ENCODE measurements around the gene IKZF1. TPM values are rescaled to one million over a fixed set of nuclear protein-coding genes. Genes with fewer than 3 reads are reported as not detected.

IKZF1 gene
- total RNA-seq, 6 donors from 2014 or later: 33.8 to 65.1 (median 49.8) TPM

GRCh38 chr7:50321487-50322067 is 17.1 kb downstream of the IKZF1 start:
- Histone ChIP-seq H3K27me3 (no peaks in the 10 kb centered on the region), H3K4me1 (peaks cover 0 to 10% (median 3%) of the 10 kb centered on the region in 4 donors), H3K36me3 (no peaks in the 10 kb centered on the region), H3K27ac (no peak overlapping the region), H3K4me3 (no peak overlapping the region), H3K9me3 (no peaks in the 10 kb centered on the region)
- no peak for ATAC-seq (ENCODE audit: low FRiP score in 2 of 2)
- TF ChIP-seq CTCF (IDR thresholded peaks at IDR 0.05) (no peak), POLR2A (IDR thresholded peaks at IDR 0.05) (no peak), EP300 (IDR thresholded peaks at IDR 0.05) (no peak), POLR2AphosphoS5 (IDR thresholded peaks at IDR 0.05) (no peak)
- DNase-seq: no peak
- 25 to 37% methylated on average over 6 of the region's 6 CpGs for WGBS, 2 donors

GRCh38 chr7:50324113-50324512 is 19.6 kb downstream of the IKZF1 start:
- ATAC-seq (ENCODE audit: low FRiP score in 2 of 2): no peak
- WGBS, 2 donors: 82% methylated on average over 3 of the region's 3 CpGs
- no peak for DNase-seq
- no peak for TF ChIP-seq EP300 (IDR thresholded peaks at IDR 0.05)
- TF ChIP-seq POLR2AphosphoS5 (IDR thresholded peaks at IDR 0.05): no peak
- TF ChIP-seq POLR2A (IDR thresholded peaks at IDR 0.05): no peak
- no peak for TF ChIP-seq CTCF (IDR thresholded peaks at IDR 0.05)
- Histone ChIP-seq H3K9me3 (no peaks in the 10 kb centered on the region), H3K4me3 (no peak overlapping the region), H3K36me3 (no peaks in the 10 kb centered on the region), H3K4me1 (peaks cover 0 to 9% (median 2%) of the 10 kb centered on the region in 4 donors), H3K27ac (no peak overlapping the region), H3K27me3 (no peaks in the 10 kb centered on the region)

- ATAC-seq (ENCODE audit: low FRiP score in 2 of 2) (no peak), DNase-seq (no peak)
- no peak overlapping the region for H3K4me3 ChIP-seq
- WGBS, 2 donors: 91 to 92% methylated on average over 10 of the region's 10 CpGs
- no peaks in the 10 kb centered on the region for H3K27me3 ChIP-seq
- TF ChIP-seq POLR2AphosphoS5 (IDR thresholded peaks at IDR 0.05): no peak
- TF ChIP-seq EP300 (IDR thresholded peaks at IDR 0.05): no peak
- no peak for TF ChIP-seq CTCF (IDR thresholded peaks at IDR 0.05)
- TF ChIP-seq POLR2A (IDR thresholded peaks at IDR 0.05): no peak
- H3K9me3 ChIP-seq: no peaks in the 10 kb centered on the region
- H3K4me1 ChIP-seq: peaks cover 0 to 26% (median 12%) of the 10 kb centered on the region in 4 donors
- no peaks in the 10 kb centered on the region for H3K36me3 ChIP-seq
- no peak overlapping the region for H3K27ac ChIP-seq
Observed at GRCh38 chr7:50327443-50327842, 22.9 kb downstream of the IKZF1 start.

GRCh38 chr7:50329775-50330174 is 25.3 kb downstream of the IKZF1 start:
- no peak overlapping the region for H3K4me3 ChIP-seq
- peaks cover 6 to 31% (median 23%) of the 10 kb centered on the region in 4 donors for H3K4me1 ChIP-seq
- H3K9me3 ChIP-seq: no peaks in the 10 kb centered on the region
- H3K27ac ChIP-seq: peak overlapping the region in 2 of 4 donors; percentile 36 to 41
- no peaks in the 10 kb centered on the region for H3K27me3 ChIP-seq
- H3K36me3 ChIP-seq: no peaks in the 10 kb centered on the region
- no peak for TF ChIP-seq EP300 (IDR thresholded peaks at IDR 0.05)
- no peak for TF ChIP-seq POLR2AphosphoS5 (IDR thresholded peaks at IDR 0.05)
- TF ChIP-seq CTCF (IDR thresholded peaks at IDR 0.05): no peak
- TF ChIP-seq POLR2A (IDR thresholded peaks at IDR 0.05): no peak
- WGBS, 2 donors: 76 to 83% methylated on average over 9 of the region's 9 CpGs
- ATAC-seq (ENCODE audit: low FRiP score in 2 of 2) (peak in 1 of 2 donors; percentile 55), DNase-seq (no peak)

- TF ChIP-seq CTCF (IDR thresholded peaks at IDR 0.05) (no peak), POLR2AphosphoS5 (IDR thresholded peaks at IDR 0.05) (no peak), EP300 (IDR thresholded peaks at IDR 0.05) (no peak), POLR2A (IDR thresholded peaks at IDR 0.05) (no peak)
- peak overlapping the region in 2 of 4 donors; percentile 36 to 41 for H3K27ac ChIP-seq
Observed at GRCh38 chr7:50330254-50330653, 25.7 kb downstream of the IKZF1 start.

More at GRCh38 chr7:50330254-50330653, 25.7 kb downstream of the IKZF1 start:
- WGBS, 2 donors: 57 to 60% methylated on average over 4 of the region's 4 CpGs
- Histone ChIP-seq H3K9me3 (no peaks in the 10 kb centered on the region), H3K4me3 (no peak overlapping the region), H3K4me1 (peaks cover 6 to 31% (median 23%) of the 10 kb centered on the region in 4 donors), H3K27me3 (no peaks in the 10 kb centered on the region), H3K36me3 (no peaks in the 10 kb centered on the region)
- ATAC-seq (ENCODE audit: low FRiP score in 2 of 2) (peak in 1 of 2 donors; percentile 47), DNase-seq (no peak)
